ENCODE data around the gene DENND1A. TPM values are rescaled to one million over a fixed set of nuclear protein-coding genes. Genes with fewer than 3 reads are reported as not detected.

The DENND1A gene
- total and polyA plus RNA-seq, 4 experiments from 2014 or later, result 1.4 to 14.2 (median 9.9) TPM

GRCh38 chr9:123348317-123348992, 581.5 kb downstream of the DENND1A start:
- no peaks in the 10 kb centered on the region for H3K9me3 Mint-ChIP-seq
- H3K9me3 ChIP-seq (ENCODE audit: control insufficient read depth in 1 of 2, low read length in 2 of 2), result no peaks in the 10 kb centered on the region
- no peak overlapping the region for H3K27ac Mint-ChIP-seq
- ChIA-PET CTCF (ENCODE audit: partially characterized antibody) (interaction anchor here (0.7 to 3.9 kb wide), 15 partner anchors 9 to 327 kb away, joined by 3 to 42 read pairs (median 9); no protein-coding TSS in a partner anchor), POLR2A (ENCODE audit: partially characterized antibody) (interaction anchor here (1.4 kb wide), 1 partner anchor 80 kb away, joined by 3 read pairs; no protein-coding TSS in a partner anchor)
- H3K27me3 ChIP-seq (ENCODE audit: insufficient read depth, low read length), result no peaks in the 10 kb centered on the region
- H3K36me3 ChIP-seq (ENCODE audit: insufficient read depth, low read length), result no peaks in the 10 kb centered on the region
- intact Hi-C loops (cut with micrococcal nuclease), result loop anchor here (10.0 kb wide), 1 partner anchor 534 kb away; no protein-coding TSS in a partner anchor
- peaks cover 6 to 7% of the 10 kb centered on the region in 2 donors for H3K27me3 Mint-ChIP-seq
- no peak for DNase-seq
- H3K27ac ChIP-seq (ENCODE audit: low read depth, low read length), result no peak overlapping the region
- no peaks in the 10 kb centered on the region for H3K36me3 Mint-ChIP-seq
- no peaks in the 10 kb centered on the region for H3K4me1 ChIP-seq (ENCODE audit: insufficient read depth, low read length)
- no peak overlapping the region for H3K4me3 Mint-ChIP-seq
- no peak overlapping the region for H3K4me3 ChIP-seq (ENCODE audit: low read length in 2 of 2)
- H3K4me1 Mint-ChIP-seq, result no peaks in the 10 kb centered on the region

GRCh38 chr9:123347289-123348060, 582.5 kb downstream of the DENND1A start:
- no peaks in the 10 kb centered on the region for H3K27me3 ChIP-seq (ENCODE audit: insufficient read depth, low read length)
- no peaks in the 10 kb centered on the region for H3K4me1 ChIP-seq (ENCODE audit: insufficient read depth, low read length)
- ChIA-PET CTCF (ENCODE audit: partially characterized antibody) (no interaction called here), POLR2A (ENCODE audit: partially characterized antibody) (no interaction called here)
- Mint-ChIP-seq H3K36me3 (no peaks in the 10 kb centered on the region), H3K4me3 (no peak overlapping the region), H3K27ac (no peak overlapping the region), H3K4me1 (no peaks in the 10 kb centered on the region), H3K9me3 (no peaks in the 10 kb centered on the region), H3K27me3 (peaks cover 2 to 5% of the 10 kb centered on the region in 2 donors)
- H3K36me3 ChIP-seq (ENCODE audit: insufficient read depth, low read length), result no peaks in the 10 kb centered on the region
- intact Hi-C loops (cut with micrococcal nuclease), result loop anchor here (10.0 kb wide), 1 partner anchor 533 kb away; no protein-coding TSS in a partner anchor
- H3K9me3 ChIP-seq (ENCODE audit: control insufficient read depth in 1 of 2, low read length in 2 of 2), result no peaks in the 10 kb centered on the region
- no peak overlapping the region for H3K4me3 ChIP-seq (ENCODE audit: low read length in 2 of 2)
- no peak overlapping the region for H3K27ac ChIP-seq (ENCODE audit: low read depth, low read length)
- DNase-seq, result no peak

- DNase-seq, result no peak
- CTCF ChIA-PET (ENCODE audit: partially characterized antibody), result no interaction called here
- Mint-ChIP-seq H3K9me3 (no peaks in the 10 kb centered on the region), H3K36me3 (no peaks in the 10 kb centered on the region), H3K27me3 (peaks cover 1 to 2% of the 10 kb centered on the region in 2 donors), H3K4me1 (peaks cover 0 to 5% (median 0%) of the 10 kb centered on the region in 4 donors), H3K4me3 (no peak overlapping the region), H3K27ac (no peak overlapping the region)
- Histone ChIP-seq H3K9me3 (ENCODE audit: control insufficient read depth in 1 of 2, low read length in 2 of 2) (no peaks in the 10 kb centered on the region), H3K36me3 (ENCODE audit: insufficient read depth, low read length) (no peaks in the 10 kb centered on the region), H3K4me3 (ENCODE audit: low read length in 2 of 2) (no peak overlapping the region), H3K27me3 (ENCODE audit: insufficient read depth, low read length) (no peaks in the 10 kb centered on the region), H3K4me1 (ENCODE audit: insufficient read depth, low read length) (no peaks in the 10 kb centered on the region), H3K27ac (ENCODE audit: low read depth, low read length) (no peak overlapping the region)
- POLR2A ChIA-PET (ENCODE audit: partially characterized antibody), result no interaction called here
- intact Hi-C loops (cut with micrococcal nuclease), result loop anchor here (10.0 kb wide), 1 partner anchor 532 kb away; no protein-coding TSS in a partner anchor
These were observed 583.1 kb downstream of the DENND1A start for GRCh38 chr9:123346826-123347225.

GRCh38 chr9:123346026-123346425, 583.9 kb downstream of the DENND1A start:
- Histone ChIP-seq H3K36me3 (ENCODE audit: insufficient read depth, low read length) (no peaks in the 10 kb centered on the region), H3K27ac (ENCODE audit: low read depth, low read length) (no peak overlapping the region), H3K9me3 (ENCODE audit: control insufficient read depth in 1 of 2, low read length in 2 of 2) (no peaks in the 10 kb centered on the region), H3K27me3 (ENCODE audit: insufficient read depth, low read length) (no peaks in the 10 kb centered on the region), H3K4me1 (ENCODE audit: insufficient read depth, low read length) (peaks cover 3% of the 10 kb centered on the region), H3K4me3 (ENCODE audit: low read length in 2 of 2) (no peak overlapping the region)
- Mint-ChIP-seq H3K27me3 (peaks cover 1 to 2% of the 10 kb centered on the region in 2 donors), H3K36me3 (no peaks in the 10 kb centered on the region), H3K4me1 (peaks cover 1 to 10% (median 3%) of the 10 kb centered on the region in 4 donors), H3K9me3 (no peaks in the 10 kb centered on the region), H3K4me3 (no peak overlapping the region), H3K27ac (no peak overlapping the region)
- DNase-seq, result no peak
- ChIA-PET POLR2A (ENCODE audit: partially characterized antibody) (no interaction called here), CTCF (ENCODE audit: partially characterized antibody) (interaction anchor here (2.7 kb wide), 1 partner anchor 9 kb away, joined by 11 read pairs; no protein-coding TSS in a partner anchor)
- intact Hi-C loops (cut with micrococcal nuclease), result loop anchor here (10.0 kb wide), 1 partner anchor 531 kb away; no protein-coding TSS in a partner anchor

- Mint-ChIP-seq H3K4me1 (peaks cover 5 to 14% (median 7%) of the 10 kb centered on the region in 4 donors), H3K9me3 (no peaks in the 10 kb centered on the region), H3K4me3 (no peak overlapping the region), H3K27ac (no peak overlapping the region), H3K27me3 (peaks cover 1 to 2% of the 10 kb centered on the region in 2 donors), H3K36me3 (no peaks in the 10 kb centered on the region)
- ChIA-PET CTCF (ENCODE audit: partially characterized antibody) (interaction anchor here (2.7 kb wide), 1 partner anchor 9 kb away, joined by 11 read pairs; no protein-coding TSS in a partner anchor), POLR2A (ENCODE audit: partially characterized antibody) (no interaction called here)
- no peak for DNase-seq
- H3K27me3 ChIP-seq (ENCODE audit: insufficient read depth, low read length), result no peaks in the 10 kb centered on the region
- H3K4me3 ChIP-seq (ENCODE audit: low read length in 2 of 2), result no peak overlapping the region
- intact Hi-C loops (cut with micrococcal nuclease), result loop anchor here (10.0 kb wide), 1 partner anchor 531 kb away; no protein-coding TSS in a partner anchor
- H3K36me3 ChIP-seq (ENCODE audit: insufficient read depth, low read length), result no peaks in the 10 kb centered on the region
- H3K9me3 ChIP-seq (ENCODE audit: control insufficient read depth in 1 of 2, low read length in 2 of 2), result no peaks in the 10 kb centered on the region
- peaks cover 7% of the 10 kb centered on the region for H3K4me1 ChIP-seq (ENCODE audit: insufficient read depth, low read length)
- no peak overlapping the region for H3K27ac ChIP-seq (ENCODE audit: low read depth, low read length)
These were observed 584.4 kb downstream of the DENND1A start for GRCh38 chr9:123345567-123345955.

GRCh38 chr9:123344192-123344949, 585.6 kb downstream of the DENND1A start:
- H3K36me3 Mint-ChIP-seq, result no peaks in the 10 kb centered on the region
- no peak overlapping the region for H3K27ac Mint-ChIP-seq
- ChIA-PET CTCF (ENCODE audit: partially characterized antibody) (interaction anchor here (0.6 to 2.7 kb wide), 2 partner anchors 10 to 74 kb away, joined by 3 to 11 read pairs; no protein-coding TSS in a partner anchor), POLR2A (ENCODE audit: partially characterized antibody) (no interaction called here)
- no peak for DNase-seq
- no peaks in the 10 kb centered on the region for H3K27me3 Mint-ChIP-seq
- Histone ChIP-seq H3K36me3 (ENCODE audit: insufficient read depth, low read length) (no peaks in the 10 kb centered on the region), H3K27ac (ENCODE audit: low read depth, low read length) (no peak overlapping the region), H3K4me1 (ENCODE audit: insufficient read depth, low read length) (peaks cover 19% of the 10 kb centered on the region), H3K4me3 (ENCODE audit: low read length in 2 of 2) (no peak overlapping the region), H3K9me3 (ENCODE audit: control insufficient read depth in 1 of 2, low read length in 2 of 2) (no peaks in the 10 kb centered on the region), H3K27me3 (ENCODE audit: insufficient read depth, low read length) (no peaks in the 10 kb centered on the region)
- intact Hi-C loops (cut with micrococcal nuclease), result loop anchor here (10.0 kb wide), 1 partner anchor 530 kb away; no protein-coding TSS in a partner anchor
- H3K9me3 Mint-ChIP-seq, result no peaks in the 10 kb centered on the region
- H3K4me3 Mint-ChIP-seq, result no peak overlapping the region
- peaks cover 16 to 26% (median 18%) of the 10 kb centered on the region in 4 donors for H3K4me1 Mint-ChIP-seq
